HCT116 (cell line): ENCODE data around the gene ASRGL1.
"Not testable (repeated sequence)": the region's sequence is repeated elsewhere in the genome, so short reads cannot be mapped to it uniquely, and the experiment has no call there.

Source experiments
- ATF3 ChIP-seq: IDR thresholded peaks from 2 replicates; pipeline ENCODE4 v1.6.1; 2012
- CBX3 ChIP-seq: IDR thresholded peaks from 2 replicates; pipeline ENCODE4 v1.6.1; 2012; ENCODE audit warnings: low read depth
- CEBPB ChIP-seq: IDR thresholded peaks from 2 replicates; pipeline ENCODE4 v1.6.1; 2012; ENCODE audit warnings: low read depth
- CTCF ChIP-seq, 3 experiments: fragments of 200-600 bp in 1 of 3; sonication (generic) in 1 of 3; IDR thresholded peaks in 2 of 3; conservative IDR thresholded peaks in 1 of 3; 2 replicates each; pipeline ENCODE4 v1.5.1; 2012 to 2017; ENCODE audit warnings: low read depth in 2 of 3, low read length in 2 of 3, antibody characterized with exemption in 1 of 3, borderline replicate concordance in 1 of 3, control low read depth in 1 of 3, mild to moderate bottlenecking in 1 of 3, mixed read lengths in 1 of 3, mixed run types in 1 of 3, moderate library complexity in 1 of 3; ENCODE audit not compliant: insufficient read depth in 1 of 3
- EZH2 ChIP-seq: fragments of 200-600 bp; sonication (generic); IDR thresholded peaks from 2 replicates; pipeline ENCODE4 v1.6.1; 2017; ENCODE audit warnings: antibody characterized with exemption, mixed run types
- EZH2phosphoT487 ChIP-seq: fragments of 200-600 bp; IDR thresholded peaks from 2 replicates; pipeline ENCODE4 v1.6.1; 2018; ENCODE audit warnings: antibody characterized with exemption, borderline replicate concordance
- FOSL1 ChIP-seq: IDR thresholded peaks from 2 replicates; pipeline ENCODE4 v1.6.1; 2012; ENCODE audit warnings: low read depth
- MAX ChIP-seq: IDR thresholded peaks from 2 replicates; pipeline ENCODE4 v1.6.1; 2012
- POLR2A ChIP-seq: IDR thresholded peaks from 2 replicates; pipeline ENCODE4 v1.7.0; 2011; ENCODE audit warnings: borderline replicate concordance; ENCODE audit not compliant: insufficient read depth, insufficient read length; ENCODE audit errors: extremely low read depth
- POLR2AphosphoS5 ChIP-seq: IDR thresholded peaks from 2 replicates; pipeline ENCODE4 v1.6.1; 2011; ENCODE audit warnings: mild to moderate bottlenecking, low read depth, low read length, moderate library complexity
- SIN3A ChIP-seq: IDR thresholded peaks from 2 replicates; pipeline ENCODE4 v1.6.1; 2012; ENCODE audit warnings: low read depth
- SRF ChIP-seq: IDR thresholded peaks from 2 replicates; pipeline ENCODE4 v1.6.1; 2012; ENCODE audit warnings: low read depth
- YY1 ChIP-seq: IDR thresholded peaks from 2 replicates; pipeline ENCODE4 v1.6.1; 2011; ENCODE audit warnings: low read length, low read depth, moderate library complexity, mild to moderate bottlenecking; ENCODE audit not compliant: insufficient replicate concordance; ENCODE audit errors: extremely low read depth
- ZBTB33 ChIP-seq: IDR thresholded peaks from 2 replicates; pipeline ENCODE4 v1.6.1; 2011; ENCODE audit warnings: mild to moderate bottlenecking, low read length, moderate library complexity; ENCODE audit not compliant: insufficient replicate concordance; ENCODE audit errors: extremely low read depth

- TF ChIP-seq YY1; CTCF (IDR thresholded peaks at IDR 0.05 in 2 of 3, conservative IDR thresholded peaks at IDR 0.05 in 1 of 3; ENCODE audit: borderline replicate concordance in 1 of 3, insufficient read depth in 1 of 3, low read depth in 2 of 3, low read length in 2 of 3); POLR2A; ATF3; ZBTB33; SRF; EZH2; POLR2AphosphoS5; CEBPB; CBX3; EZH2phosphoT487; FOSL1; SIN3A; MAX: not testable (repeated sequence)
These were observed 48.8 kb downstream of the ASRGL1 start for GRCh38 chr11:62386083-62386482.
